ENCODE measurements around the gene NCS1. TPM values are rescaled to one million over a fixed set of nuclear protein-coding genes. Genes with fewer than 3 reads are reported as not detected.

NCS1 gene
- total and polyA plus RNA-seq, 9 of the 15 experiments (the other 6 are each of a cell fraction or from before 2014, with no cell fraction given) = 0.28 to 27.0 (median 9.6) TPM

DNA sequence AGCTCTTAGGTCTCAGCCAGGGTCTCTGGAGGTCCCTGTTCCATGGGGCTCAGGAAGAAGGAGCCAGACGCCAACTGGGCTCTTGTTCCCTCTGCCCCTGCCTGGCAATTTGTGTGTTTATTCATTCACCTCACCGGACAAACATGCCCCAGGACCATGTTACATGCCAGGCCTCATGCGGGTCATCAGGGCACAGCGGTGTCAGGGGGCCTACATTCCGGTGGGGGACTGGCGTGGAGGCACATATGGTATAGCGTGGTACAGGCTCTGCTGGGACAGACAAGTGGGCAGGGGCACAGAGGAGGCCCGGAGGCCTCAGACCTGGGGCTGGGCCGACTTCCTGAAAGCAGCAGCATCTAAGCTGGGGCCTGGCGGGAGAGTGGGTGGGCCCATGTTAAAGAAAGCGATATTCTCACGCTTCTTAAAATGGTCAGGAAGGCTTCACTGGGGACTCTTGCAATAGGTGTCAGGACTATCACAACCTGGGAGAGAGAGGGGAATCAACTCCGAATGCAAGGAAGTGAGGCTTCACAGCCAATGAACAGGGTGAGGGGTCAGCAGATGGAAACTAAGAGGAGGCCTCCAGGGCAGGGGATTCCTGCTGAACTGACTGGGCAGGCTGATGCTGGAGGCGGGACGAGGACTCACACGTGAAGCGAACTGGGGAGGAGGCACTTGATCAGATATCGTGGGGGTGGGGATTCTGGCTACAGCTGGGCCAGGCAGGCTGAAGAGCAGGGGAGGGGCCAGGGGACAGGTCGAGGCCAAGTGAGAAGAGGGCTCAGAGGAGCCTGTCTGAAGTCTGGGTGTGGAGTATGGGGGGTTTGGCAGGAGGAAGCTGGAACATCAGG, 41.9 kb downstream of the NCS1 start (continued):
- no peak for TF ChIP-seq CC2D1A (IDR thresholded peaks at IDR 0.05)
- peak; percentile 74 for TF ChIP-seq GATA2 (CRISPR knock-in tag; IDR thresholded peaks at IDR 0.05)
- TF ChIP-seq, protein P1, sequence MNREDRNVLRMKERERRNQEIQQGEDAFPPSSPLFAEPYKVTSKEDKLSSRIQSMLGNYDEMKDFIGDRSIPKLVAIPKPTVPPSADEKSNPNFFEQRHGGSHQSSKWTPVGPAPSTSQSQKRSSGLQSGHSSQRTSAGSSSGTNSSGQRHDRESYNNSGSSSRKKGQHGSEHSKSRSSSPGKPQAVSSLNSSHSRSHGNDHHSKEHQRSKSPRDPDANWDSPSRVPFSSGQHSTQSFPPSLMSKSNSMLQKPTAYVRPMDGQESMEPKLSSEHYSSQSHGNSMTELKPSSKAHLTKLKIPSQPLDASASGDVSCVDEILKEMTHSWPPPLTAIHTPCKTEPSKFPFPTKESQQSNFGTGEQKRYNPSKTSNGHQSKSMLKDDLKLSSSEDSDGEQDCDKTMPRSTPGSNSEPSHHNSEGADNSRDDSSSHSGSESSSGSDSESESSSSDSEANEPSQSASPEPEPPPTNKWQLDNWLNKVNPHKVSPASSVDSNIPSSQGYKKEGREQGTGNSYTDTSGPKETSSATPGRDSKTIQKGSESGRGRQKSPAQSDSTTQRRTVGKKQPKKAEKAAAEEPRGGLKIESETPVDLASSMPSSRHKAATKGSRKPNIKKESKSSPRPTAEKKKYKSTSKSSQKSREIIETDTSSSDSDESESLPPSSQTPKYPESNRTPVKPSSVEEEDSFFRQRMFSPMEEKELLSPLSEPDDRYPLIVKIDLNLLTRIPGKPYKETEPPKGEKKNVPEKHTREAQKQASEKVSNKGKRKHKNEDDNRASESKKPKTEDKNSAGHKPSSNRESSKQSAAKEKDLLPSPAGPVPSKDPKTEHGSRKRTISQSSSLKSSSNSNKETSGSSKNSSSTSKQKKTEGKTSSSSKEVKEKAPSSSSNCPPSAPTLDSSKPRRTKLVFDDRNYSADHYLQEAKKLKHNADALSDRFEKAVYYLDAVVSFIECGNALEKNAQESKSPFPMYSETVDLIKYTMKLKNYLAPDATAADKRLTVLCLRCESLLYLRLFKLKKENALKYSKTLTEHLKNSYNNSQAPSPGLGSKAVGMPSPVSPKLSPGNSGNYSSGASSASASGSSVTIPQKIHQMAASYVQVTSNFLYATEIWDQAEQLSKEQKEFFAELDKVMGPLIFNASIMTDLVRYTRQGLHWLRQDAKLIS (CRISPR knock-in tag; IDR thresholded peaks at IDR 0.05) = no peak
- TF ChIP-seq FOXJ2 (tag; IDR thresholded peaks at IDR 0.05) = no peak
- peak; percentile 90 for TF ChIP-seq BHLHE40 (IDR thresholded peaks at IDR 0.05; ENCODE audit: low read length)
- no peak for TF ChIP-seq CREM (IDR thresholded peaks at IDR 0.05; ENCODE audit: low read depth)
- TF ChIP-seq KLF16 (IDR thresholded peaks at IDR 0.05) = peak; percentile 92
- no peak for TF ChIP-seq MEIS2 (IDR thresholded peaks at IDR 0.05; ENCODE audit: partially characterized antibody)
- TF ChIP-seq SIN3A (IDR thresholded peaks at IDR 0.05; ENCODE audit: borderline replicate concordance in 2 of 2, control insufficient read depth in 1 of 2, low read depth in 2 of 2, low read length in 2 of 2) = 0 out of 4 replicates have a peak, but pooled peaks of 1 of the 2 experiments have one; percentile 65
- TF ChIP-seq, protein P2, sequence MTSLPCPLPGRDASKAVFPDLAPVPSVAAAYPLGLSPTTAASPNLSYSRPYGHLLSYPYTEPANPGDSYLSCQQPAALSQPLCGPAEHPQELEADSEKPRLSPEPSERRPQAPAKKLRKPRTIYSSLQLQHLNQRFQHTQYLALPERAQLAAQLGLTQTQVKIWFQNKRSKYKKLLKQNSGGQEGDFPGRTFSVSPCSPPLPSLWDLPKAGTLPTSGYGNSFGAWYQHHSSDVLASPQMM (CRISPR knock-in tag; IDR thresholded peaks at IDR 0.05) = no peak
- TF ChIP-seq, protein P3, sequence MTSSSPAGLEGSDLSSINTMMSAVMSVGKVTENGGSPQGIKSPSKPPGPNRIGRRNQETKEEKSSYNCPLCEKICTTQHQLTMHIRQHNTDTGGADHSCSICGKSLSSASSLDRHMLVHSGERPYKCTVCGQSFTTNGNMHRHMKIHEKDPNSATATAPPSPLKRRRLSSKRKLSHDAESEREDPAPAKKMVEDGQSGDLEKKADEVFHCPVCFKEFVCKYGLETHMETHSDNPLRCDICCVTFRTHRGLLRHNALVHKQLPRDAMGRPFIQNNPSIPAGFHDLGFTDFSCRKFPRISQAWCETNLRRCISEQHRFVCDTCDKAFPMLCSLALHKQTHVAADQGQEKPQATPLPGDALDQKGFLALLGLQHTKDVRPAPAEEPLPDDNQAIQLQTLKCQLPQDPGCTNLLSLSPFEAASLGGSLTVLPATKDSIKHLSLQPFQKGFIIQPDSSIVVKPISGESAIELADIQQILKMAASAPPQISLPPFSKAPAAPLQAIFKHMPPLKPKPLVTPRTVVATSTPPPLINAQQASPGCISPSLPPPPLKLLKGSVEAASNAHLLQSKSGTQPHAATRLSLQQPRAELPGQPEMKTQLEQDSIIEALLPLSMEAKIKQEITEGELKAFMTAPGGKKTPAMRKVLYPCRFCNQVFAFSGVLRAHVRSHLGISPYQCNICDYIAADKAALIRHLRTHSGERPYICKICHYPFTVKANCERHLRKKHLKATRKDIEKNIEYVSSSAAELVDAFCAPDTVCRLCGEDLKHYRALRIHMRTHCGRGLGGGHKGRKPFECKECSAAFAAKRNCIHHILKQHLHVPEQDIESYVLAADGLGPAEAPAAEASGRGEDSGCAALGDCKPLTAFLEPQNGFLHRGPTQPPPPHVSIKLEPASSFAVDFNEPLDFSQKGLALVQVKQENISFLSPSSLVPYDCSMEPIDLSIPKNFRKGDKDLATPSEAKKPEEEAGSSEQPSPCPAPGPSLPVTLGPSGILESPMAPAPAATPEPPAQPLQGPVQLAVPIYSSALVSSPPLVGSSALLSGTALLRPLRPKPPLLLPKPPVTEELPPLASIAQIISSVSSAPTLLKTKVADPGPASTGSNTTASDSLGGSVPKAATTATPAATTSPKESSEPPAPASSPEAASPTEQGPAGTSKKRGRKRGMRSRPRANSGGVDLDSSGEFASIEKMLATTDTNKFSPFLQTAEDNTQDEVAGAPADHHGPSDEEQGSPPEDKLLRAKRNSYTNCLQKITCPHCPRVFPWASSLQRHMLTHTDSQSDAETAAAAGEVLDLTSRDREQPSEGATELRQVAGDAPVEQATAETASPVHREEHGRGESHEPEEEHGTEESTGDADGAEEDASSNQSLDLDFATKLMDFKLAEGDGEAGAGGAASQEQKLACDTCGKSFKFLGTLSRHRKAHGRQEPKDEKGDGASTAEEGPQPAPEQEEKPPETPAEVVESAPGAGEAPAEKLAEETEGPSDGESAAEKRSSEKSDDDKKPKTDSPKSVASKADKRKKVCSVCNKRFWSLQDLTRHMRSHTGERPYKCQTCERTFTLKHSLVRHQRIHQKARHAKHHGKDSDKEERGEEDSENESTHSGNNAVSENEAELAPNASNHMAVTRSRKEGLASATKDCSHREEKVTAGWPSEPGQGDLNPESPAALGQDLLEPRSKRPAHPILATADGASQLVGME (CRISPR knock-in tag; IDR thresholded peaks at IDR 0.05) = no peak
- TF ChIP-seq ZNF311 (CRISPR knock-in tag; IDR thresholded peaks at IDR 0.05) = no peak
- TF ChIP-seq PHF20 (IDR thresholded peaks at IDR 0.05; ENCODE audit: partially characterized antibody) = no peak
- no peak for TF ChIP-seq ARNT (IDR thresholded peaks at IDR 0.05)
- no peak for TF ChIP-seq RAD21 (CRISPR knock-in tag; conservative IDR thresholded peaks at IDR 0.05 in 1 of 2, IDR thresholded peaks at IDR 0.05 in 1 of 2)

Data from K562 (cell line).